ENCODE data around the gene DDX24. TPM values are rescaled to one million over a fixed set of nuclear protein-coding genes. Genes with fewer than 3 reads are reported as not detected.

The DDX24 gene
- total and polyA plus RNA-seq, 9 of the 15 experiments (the other 6 are each of a cell fraction or from before 2014, with no cell fraction given): 82.4 to 175 (median 122) TPM

- DNase-seq (ENCODE audit: extremely low read depth in 1 of 4, low spot score in 3 of 4) (no peak), FAIRE-seq (no peak), ATAC-seq (no peak)
- intact Hi-C loops (cut with micrococcal nuclease) (no loop called here), in situ Hi-C loops (cut with MboI) (no loop called here)
- ChIA-PET CTCF (ENCODE audit: low intra/inter-chr PET ratio) (no interaction called here), POLR2A (no interaction called here)
- no peaks in the 10 kb centered on the region for H3K9me3 ChIP-seq (replicated peaks; ENCODE audit: control insufficient read depth, insufficient read depth, low read depth, low read length)
- peaks cover 6% of the 10 kb centered on the region; the same call in 1 of the 2 replicates for H4K20me1 ChIP-seq (replicated peaks; ENCODE audit: control insufficient read depth, insufficient read depth, low read length)
- peaks cover 0 to 13% of the 10 kb centered on the region in 2 experiments; a peak in 1 of 5 replicates for H3K27me3 ChIP-seq (ENCODE audit: control insufficient read depth in 2 of 2, insufficient read depth in 2 of 2, low read length in 2 of 2)
- no peak overlapping the region for H2AFZ ChIP-seq (ENCODE audit: low read depth, low read length)
- no peak overlapping the region for H3K4me2 ChIP-seq (ENCODE audit: insufficient read depth, low read length)
- peaks cover 0 to 7% of the 10 kb centered on the region in 2 experiments; a peak in 1 of 5 replicates for H3K4me1 ChIP-seq (replicated peaks in 1 of 2; ENCODE audit: control insufficient read depth in 2 of 2, insufficient read depth in 2 of 2, low read length in 2 of 2)
- TF ChIP-seq STAT5B (CRISPR knock-in tag; IDR thresholded peaks at IDR 0.05) (no peak), GMEB1 (CRISPR knock-in tag; IDR thresholded peaks at IDR 0.05) (no peak)
- H3K9me1 ChIP-seq (ENCODE audit: control insufficient read depth, insufficient read depth, low read length): no peaks in the 10 kb centered on the region
- H3K27ac ChIP-seq (ENCODE audit: extremely low read depth, low read depth, low read length): no peak overlapping the region
- H3K36me3 ChIP-seq (ENCODE audit: control insufficient read depth, insufficient read depth, low read length): no peaks in the 10 kb centered on the region
- no peaks in the 10 kb centered on the region for H3K79me2 ChIP-seq (ENCODE audit: control insufficient read depth, insufficient read depth, low read length)
- no peak overlapping the region for H3K9ac ChIP-seq (ENCODE audit: insufficient read depth in 1 of 2, low read depth in 2 of 2, low read length in 2 of 2)
- 5% methylated on average over 4 of the region's 8 CpGs for WGBS (ENCODE audit: insufficient coverage, low coverage, missing lambda C conversion rate)
- BruUV-seq (replicated peaks): no TSS peak
- no peak overlapping the region for H3K4me3 ChIP-seq
Observed at GRCh38 chr14:94031161-94031882, 49.7 kb downstream of the DDX24 start.

- no TSS peak for BruUV-seq (replicated peaks)
- Histone ChIP-seq H3K27me3 (ENCODE audit: control insufficient read depth in 2 of 2, insufficient read depth in 2 of 2, low read length in 2 of 2) (peaks cover 0 to 13% of the 10 kb centered on the region in 2 experiments; a peak in 1 of 5 replicates), H4K20me1 (replicated peaks; ENCODE audit: control insufficient read depth, insufficient read depth, low read length) (peaks cover 6% of the 10 kb centered on the region; the same call in 1 of the 2 replicates), H3K36me3 (ENCODE audit: control insufficient read depth, insufficient read depth, low read length) (no peaks in the 10 kb centered on the region), H3K4me3 (no peak overlapping the region), H3K9me3 (replicated peaks; ENCODE audit: control insufficient read depth, insufficient read depth, low read depth, low read length) (no peaks in the 10 kb centered on the region), H3K27ac (ENCODE audit: extremely low read depth, low read depth, low read length) (no peak overlapping the region), H3K9ac (ENCODE audit: insufficient read depth in 1 of 2, low read depth in 2 of 2, low read length in 2 of 2) (no peak overlapping the region), H2AFZ (ENCODE audit: low read depth, low read length) (no peak overlapping the region), H3K79me2 (ENCODE audit: control insufficient read depth, insufficient read depth, low read length) (no peaks in the 10 kb centered on the region), H3K4me1 (replicated peaks in 1 of 2; ENCODE audit: control insufficient read depth in 2 of 2, insufficient read depth in 2 of 2, low read length in 2 of 2) (peaks cover 0 to 7% of the 10 kb centered on the region in 2 experiments; a peak in 1 of 5 replicates), H3K4me2 (ENCODE audit: insufficient read depth, low read length) (no peak overlapping the region), H3K9me1 (ENCODE audit: control insufficient read depth, insufficient read depth, low read length) (no peaks in the 10 kb centered on the region)
- no peak for FAIRE-seq
- intact Hi-C loops (cut with micrococcal nuclease) (no loop called here), in situ Hi-C loops (cut with MboI) (no loop called here)
- no peak for ATAC-seq
- TF ChIP-seq ATF7 (IDR thresholded peaks at IDR 0.05): peak; percentile 28; the same call in 1 of the 2 replicates
- no peak for TF ChIP-seq ASH1L (IDR thresholded peaks at IDR 0.05; ENCODE audit: borderline replicate concordance, low read depth, partially characterized antibody)
- peak; percentile 61 for TF ChIP-seq ATF3 (IDR thresholded peaks at IDR 0.05)
- no peak for TF ChIP-seq ATF3 (CRISPR knock-in tag; conservative IDR thresholded peaks at IDR 0.05)
- ChIA-PET CTCF (ENCODE audit: low intra/inter-chr PET ratio) (no interaction called here), POLR2A (interaction anchor here (0.6 kb wide), 1 partner anchor 115 kb away, joined by 3 read pairs; no protein-coding TSS in a partner anchor)
- DNase-seq (ENCODE audit: extremely low read depth in 1 of 4, low spot score in 3 of 4): no peak
- 4% methylated on average over 10 of the region's 14 CpGs for WGBS (ENCODE audit: insufficient coverage, low coverage, missing lambda C conversion rate)
Observed at GRCh38 chr14:94030571-94030970, 50.4 kb downstream of the DDX24 start.
